GM19372 (cell line): Measurements from ENCODE around the gene MED8.

Experiments
- ATAC-seq: cut with Tn5 transposase; IDR thresholded peaks from one replicate; pipeline ENCODE4 v1.9.1; 2021; ENCODE audit warnings: mild to moderate bottlenecking, low read depth, moderate library complexity; ENCODE audit not compliant: unreplicated experiment

Gene MED8, protein sequence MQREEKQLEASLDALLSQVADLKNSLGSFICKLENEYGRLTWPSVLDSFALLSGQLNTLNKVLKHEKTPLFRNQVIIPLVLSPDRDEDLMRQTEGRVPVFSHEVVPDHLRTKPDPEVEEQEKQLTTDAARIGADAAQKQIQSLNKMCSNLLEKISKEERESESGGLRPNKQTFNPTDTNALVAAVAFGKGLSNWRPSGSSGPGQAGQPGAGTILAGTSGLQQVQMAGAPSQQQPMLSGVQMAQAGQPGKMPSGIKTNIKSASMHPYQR

DNA sequence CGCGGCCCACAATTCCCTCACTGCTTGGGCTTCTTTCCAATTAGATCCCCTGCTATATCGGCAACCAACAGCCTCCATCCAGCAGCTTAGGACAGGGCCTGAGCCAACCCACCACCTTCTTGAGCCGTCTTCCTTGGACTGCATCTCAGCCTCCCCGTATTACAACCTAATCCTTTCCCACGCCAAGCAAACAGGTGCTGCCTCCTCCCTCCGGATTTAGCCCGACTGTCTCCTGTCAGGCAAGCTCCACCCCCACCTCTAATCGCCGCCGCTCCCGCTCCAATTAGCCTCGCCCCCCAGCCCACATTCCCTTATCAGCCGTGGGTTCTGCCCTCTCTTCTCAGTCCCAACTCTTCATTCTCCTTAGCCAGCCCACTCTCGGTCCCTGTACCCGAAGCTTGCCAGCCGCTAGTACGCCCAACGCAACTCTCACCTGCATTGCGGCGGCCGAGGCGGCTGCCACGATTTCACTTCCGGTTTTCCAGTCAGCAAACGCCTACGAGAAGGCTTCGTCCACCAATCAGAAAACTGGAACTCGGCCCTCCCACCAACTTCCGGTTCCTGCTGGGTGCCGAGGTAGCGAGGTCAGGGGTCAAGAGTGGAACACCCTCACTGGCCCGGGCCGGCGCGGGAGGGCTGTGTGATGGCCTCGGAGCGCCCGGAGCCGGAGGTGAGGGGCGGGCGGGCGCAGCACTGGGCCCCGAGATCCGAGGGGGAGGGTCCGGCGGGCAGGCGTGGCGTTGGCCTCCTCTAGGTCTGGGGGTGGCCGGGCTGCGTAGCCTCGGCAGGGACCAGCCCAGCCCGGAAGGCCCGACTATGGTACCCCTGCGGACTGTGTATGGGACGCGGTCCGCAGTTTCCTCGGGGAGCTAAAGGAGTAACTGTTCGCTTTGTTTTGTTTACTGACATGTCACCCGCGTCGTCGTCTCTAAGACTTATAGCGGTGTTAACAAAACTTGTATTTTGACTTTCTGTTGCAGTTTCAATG lies at the start of gene MED8, which contains the start of gene SZT2:
Gene MED8, minus strand, starts transcription at position 475 of the 988 bp plus-strand sequence. Its CDS starts 36 bp downstream, at position 439.
Gene SZT2, plus strand, starts transcription at position 574 of the 988 bp plus-strand sequence. Its CDS starts 70 bp downstream, at position 644.
- ATAC-seq: peak; percentile 84

DNA sequence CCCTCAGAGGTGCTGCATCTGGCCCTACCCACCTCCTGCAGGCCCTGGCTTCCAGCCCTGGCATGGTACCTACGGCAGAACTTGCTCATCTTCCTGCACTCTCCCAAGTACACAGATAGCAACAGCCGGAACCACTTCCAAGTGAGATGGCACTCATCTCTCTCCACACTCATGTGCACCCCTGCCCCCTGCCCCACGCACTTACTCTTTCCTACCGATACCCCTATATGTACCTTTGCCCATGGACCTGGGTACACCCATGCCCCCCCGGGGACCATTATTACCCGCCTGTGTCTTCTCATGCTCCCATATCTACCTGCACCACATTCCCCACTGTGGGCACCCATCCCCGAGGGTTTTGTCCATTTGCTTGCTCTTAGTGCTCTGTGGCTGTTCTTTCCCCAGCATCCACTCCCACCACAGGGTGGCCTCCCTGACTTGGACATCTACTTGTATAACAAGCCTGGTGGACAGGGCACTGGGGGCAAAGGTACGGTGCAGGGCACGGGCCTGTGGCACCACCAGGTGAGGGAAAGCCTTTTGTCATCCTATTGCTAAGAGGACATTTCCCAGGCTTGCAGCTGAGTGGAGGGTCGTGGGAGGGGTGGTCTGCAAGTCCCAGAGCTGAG lies 49.5 kb upstream of the MED8 start:
- ATAC-seq: no peak

DNA sequence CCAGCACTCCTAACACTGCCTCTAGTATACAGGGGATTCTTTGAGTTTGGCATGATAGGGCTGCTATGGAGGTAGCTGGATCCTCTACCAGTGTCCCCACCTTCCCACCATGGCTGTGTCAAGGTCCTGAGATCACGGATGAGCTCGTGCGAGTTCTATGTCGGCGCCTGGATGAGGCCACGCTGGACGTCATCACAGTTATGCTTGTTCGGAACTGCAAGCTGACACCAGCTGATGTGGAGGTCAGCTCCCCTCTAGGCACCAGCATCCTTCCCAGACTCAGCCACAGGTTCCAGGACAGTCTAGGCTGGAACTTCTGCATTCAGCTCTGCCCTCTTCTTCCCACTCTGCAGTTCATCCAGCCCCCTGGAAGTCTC lies 49.0 kb upstream of the MED8 start:
- no peak for ATAC-seq

DNA sequence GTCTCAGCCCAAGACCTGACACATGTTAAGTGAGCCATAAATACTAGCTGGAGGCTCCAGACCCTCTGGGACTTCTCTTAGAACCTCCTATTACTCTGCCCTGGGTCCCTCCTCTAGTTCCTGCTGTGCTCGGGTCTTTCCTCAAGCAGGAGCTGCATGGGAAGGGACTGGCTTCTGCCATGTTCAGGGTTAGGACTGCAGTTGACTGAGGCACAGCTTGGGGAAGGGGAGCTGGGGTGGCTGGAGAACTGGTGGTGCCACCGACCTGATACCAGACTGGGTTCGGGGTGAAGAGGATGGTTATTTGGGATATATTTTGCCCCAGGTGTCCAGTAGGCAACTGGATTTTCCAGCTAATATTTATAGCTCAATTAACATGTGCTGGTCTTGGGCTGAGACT lies 48.4 kb upstream of the MED8 start:
- no peak for ATAC-seq

DNA sequence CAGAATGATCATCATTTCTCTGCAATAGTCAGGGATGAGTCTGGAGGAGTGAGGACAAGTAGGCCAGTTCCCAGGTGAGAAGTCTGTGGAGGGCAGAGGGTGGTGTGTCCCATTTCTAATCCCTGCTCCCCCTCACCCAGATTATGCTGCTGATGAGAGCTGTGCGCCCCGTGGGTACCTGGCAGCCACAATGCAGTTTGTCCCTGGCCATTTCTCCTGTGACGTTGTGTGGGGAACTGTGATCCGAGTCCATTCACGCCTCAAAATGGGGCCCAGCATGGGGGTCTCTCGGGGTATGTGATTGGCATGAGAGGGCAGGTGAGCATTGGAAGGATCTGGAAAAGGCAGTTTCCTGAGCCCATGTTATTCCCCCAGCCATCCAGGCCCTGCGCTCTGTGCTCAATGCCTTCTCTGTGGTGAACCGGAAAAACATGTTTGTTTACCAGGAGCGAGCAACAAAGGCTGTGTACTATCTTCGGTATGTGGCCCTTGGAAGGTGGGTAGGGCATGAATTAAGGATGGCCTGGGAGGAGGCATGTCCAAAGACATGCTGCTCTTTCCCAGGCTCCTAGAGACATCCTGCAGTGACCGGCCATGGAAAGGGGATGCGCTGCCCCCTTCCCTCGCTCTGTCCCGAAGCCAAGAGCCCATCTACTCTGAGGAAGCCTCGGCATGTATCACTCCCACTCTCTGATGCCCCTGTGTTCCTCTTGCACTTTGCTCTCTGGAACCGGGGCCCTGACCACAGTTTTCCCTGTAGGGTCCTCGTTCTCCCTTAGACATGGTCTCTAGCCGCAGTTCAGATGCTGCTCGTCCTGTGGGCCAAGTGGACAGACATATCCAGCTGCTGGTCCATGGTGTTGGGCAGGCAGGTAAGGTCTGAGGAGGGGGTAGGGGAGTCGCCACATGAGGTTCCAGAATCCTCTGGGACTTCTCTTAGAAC lies 47.7 kb upstream of the MED8 start:
- no peak for ATAC-seq

DNA sequence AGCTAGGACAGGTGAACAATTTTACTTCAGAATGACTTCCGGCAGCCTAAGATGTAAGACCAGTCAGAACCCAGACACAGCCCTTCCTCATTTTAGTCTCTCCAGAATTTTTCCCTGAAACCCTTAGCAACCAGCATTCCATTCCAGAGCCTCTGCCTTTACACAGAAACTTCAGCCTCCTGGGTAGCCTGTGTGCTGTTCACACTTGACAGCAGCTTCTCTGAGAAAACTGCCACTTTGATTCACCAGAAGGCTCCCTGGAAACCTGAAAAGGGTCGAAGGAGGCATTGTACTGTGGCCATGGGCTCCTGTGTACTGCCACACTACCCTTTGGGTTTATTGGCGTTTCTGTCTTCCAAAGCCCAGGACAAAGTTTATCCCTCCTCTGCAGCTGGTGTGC lies 46.8 kb upstream of the MED8 start:
- no peak for ATAC-seq

DNA sequence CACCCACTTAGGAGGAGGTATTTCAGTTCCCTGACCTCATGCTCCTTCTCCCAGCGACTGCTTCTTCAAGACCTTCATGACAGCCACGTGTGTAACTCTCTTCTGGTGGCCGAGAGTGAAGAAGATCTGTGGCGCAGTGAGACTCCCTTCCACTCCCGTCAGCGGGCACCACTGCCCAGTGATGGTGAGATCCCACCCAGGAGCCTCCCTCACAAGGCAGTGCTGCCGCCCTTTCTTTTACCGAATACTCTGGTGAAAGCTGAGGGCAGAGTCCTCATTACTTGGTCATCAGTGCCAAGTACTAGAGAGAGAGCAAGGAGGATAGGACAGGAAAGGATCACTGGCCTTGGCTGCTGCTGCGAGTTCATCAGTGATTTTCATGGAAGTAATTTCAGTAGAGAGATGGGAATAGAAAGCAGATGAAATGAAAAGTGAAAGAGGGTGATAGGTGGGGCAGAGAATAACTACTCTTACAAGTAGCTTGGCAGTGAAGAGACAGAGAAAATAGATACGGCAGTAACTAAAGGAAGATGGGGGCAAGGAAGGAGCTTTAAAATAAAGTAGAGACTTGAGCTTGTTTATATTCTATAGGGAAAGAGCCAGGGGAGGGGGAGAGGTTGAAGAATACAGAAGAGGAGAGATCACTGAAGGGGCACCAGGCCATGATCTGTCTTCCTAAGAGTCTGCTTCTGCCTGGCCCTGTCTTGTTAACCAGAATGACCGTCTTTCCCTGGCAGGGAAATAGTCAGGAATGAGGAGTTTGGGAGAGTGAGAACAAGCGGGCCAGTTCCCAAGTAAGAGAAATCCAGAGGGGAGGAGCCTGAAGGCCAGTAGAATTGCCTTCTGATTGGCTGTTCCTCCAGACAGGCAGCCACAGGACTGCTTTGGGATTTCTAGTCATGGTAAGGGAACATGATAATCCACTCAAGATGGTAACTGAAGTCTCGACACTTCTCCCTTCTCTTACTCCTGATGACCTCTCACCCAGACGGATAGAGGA lies 45.8 kb upstream of the MED8 start:
- no peak for ATAC-seq

DNA sequence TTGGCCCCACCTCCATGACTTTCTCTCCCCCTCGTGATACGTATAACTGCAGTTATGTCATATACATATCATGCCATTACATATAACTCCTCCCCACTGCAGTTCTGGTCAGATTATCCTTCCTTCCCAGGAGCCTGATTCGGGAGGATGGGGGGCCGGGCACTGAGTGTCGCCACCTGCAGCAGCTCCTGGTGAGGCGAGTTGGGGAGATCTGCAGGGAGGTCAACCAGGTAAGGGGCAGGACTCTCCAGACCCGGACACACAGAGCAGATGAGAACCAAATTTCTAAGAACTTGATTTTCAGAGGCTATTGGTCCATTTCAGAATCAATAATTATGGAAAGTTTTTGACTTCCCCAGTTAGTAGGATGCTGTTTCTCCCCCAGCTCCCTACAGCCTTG lies 44.7 kb upstream of the MED8 start:
- ATAC-seq: no peak

DNA sequence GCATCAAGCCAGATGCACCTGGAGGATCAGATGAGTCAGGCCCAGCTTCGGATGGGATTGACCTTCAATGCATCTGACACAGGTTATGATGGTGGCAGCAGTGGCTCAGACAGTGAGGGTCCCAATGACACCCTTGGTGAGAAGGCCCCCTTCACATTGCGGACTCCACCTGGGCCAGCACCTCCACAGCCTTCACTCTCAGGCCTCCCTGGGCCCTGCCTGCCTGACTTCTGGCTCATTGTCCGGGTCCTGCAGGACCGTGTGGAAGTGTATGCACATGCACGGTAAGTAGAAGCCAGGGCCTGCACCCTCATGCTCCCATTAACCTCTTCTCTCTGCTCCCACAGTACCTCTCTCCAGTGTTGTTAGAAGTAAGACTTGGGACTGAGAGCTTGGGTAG lies 43.3 kb upstream of the MED8 start:
- ATAC-seq: no peak

DNA sequence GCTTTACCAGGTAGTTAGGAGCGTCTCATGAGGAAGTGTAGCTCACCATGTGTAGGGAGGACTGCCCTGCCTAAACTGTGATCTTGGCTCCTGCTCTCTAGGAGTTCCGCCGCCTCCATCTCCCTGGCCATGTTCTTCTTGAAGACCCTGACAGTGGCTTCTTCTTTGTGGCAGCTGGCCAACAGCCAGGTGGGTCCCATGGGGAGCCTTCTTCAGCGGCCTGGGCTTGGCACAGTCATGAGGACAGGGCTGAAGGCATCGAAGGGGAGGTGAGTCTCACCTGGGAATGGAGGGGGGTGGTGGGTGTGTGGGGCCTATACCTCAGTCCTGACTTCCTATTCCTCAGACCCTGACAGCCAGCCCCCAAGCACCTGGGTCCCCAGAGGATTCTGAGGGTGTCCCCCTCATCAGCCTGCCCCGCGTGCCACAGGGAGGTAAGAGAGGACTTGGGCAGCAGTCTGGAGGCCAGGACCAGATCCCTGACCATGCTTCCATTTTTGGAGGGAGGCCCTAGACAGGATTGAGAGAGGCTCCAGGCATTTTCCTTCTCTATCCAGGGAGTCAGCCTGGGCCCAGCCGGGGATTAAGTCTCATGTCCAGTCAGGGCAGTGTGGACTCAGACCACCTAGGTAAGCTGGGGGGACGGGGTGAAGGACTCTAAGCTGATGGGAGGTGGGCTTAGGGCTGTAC lies 42.7 kb upstream of the MED8 start:
- no peak for ATAC-seq

DNA sequence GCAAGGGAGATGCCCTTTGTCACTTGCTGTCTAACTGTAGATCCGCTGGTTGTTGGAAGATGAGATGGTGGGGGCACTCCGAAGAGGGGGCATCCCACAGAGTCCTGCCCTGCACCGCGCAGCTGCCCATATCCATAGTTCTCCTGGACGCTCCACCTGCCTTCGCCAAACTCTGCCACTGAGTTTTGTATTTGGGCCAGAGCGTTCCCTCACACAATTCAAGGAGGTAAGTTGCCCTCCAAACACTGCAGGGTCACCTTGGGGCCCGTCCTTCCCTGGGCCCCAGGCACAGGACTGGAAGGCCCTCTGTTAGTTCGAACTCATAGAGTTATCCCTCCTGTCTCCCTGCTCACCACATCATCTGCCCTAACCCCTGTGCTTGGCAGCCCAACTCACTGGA lies 42.1 kb upstream of the MED8 start:
- no peak for ATAC-seq

DNA sequence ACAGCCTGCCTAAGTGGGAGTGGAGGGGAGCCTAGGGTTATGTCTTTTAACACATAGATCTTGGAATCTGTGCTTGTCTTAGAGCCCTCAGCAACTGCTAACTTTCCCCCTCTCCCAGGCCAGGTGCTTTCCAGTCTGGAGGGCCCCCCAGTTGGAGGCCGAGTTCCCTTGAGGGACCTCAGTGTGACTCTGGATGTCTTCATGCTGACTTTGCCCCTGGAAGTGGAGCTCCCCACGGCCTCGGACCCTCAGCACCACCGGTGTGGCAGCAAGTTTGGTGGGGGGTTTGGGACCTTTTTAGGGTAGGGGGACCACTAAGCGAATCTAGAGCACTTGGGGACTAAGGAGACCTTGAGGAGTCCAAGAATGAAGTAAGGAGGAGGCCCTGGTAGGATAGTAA lies 41.2 kb upstream of the MED8 start:
- ATAC-seq: no peak

DNA sequence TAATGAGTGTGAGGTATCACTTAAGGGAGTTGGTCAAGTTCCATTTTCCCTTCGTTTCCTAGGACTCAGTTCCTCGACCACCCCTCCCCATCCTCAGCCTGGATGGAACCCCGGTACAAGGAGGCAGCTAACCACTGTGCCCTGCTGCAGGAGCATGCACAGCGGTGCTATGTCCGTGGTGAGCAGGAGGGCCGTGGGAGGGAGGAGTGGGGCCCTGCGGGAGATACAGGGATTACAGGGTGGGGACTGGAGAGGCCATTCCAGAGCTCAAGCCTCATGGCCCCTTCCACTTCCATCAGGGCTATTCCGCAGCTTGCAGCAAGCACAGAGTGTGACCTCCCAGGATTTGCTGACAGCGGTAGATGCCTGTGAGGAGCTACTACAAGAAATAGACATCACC lies 38.3 kb upstream of the MED8 start:
- no peak for ATAC-seq

DNA sequence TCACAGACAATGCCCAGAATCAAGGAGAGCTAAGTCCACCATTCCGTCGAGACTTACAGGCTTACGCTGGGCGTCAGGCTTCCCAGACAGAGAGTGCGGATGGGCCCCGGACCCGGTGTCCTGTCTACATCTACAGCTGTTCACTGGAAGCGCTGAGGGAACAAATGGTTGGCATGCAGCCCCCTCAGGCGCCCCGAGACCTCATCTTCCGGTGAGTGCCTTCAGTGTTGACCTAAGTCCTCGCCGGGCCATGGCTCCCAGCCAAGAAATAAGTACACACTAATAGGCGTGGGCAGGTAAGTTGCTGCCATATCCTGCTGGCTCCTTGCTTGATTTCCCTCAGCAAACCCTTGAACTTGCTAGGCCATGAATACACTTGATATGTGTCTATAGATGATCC lies 37.9 kb upstream of the MED8 start:
- ATAC-seq: no peak

DNA sequence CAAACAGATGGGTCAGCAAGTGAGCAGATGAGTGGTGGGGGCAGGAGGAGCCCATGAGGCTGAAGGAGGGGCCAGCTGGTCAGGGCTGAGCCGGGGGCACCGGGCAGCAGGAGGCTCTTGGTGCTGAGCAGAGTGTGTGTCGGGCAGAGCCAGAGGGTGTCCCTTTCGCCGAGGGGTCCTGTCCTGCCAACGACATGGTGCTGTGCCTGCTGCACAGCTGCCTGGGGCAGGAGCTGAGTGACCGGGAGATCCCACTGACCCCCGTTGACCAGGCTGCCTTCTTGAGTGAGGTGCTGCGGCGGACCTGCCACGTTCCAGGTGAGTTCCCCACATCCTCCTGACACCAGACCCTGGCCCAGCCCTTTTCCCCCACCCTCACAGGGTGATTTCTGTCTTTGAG lies 36.6 kb upstream of the MED8 start:
- ATAC-seq: no peak

DNA sequence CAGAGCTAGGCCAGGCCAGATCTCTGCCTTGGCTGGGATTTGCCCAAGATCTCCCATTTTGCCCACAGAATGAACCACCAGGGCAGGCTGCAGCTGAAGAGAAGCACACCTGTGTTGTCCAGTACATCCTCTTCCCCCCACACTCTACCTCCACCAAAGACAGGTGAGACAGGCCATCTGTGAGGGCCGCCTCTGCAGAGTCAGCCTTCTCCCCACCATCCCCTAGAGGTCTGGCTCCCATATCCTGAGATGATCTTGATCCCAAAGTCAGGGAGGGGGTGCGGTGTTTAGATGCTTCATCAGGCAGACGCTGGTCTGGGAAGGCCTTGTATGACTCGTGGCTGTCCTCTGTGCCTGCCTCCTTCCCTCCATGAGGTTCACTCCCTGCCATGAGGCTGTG lies 35.4 kb upstream of the MED8 start:
- no peak for ATAC-seq

DNA sequence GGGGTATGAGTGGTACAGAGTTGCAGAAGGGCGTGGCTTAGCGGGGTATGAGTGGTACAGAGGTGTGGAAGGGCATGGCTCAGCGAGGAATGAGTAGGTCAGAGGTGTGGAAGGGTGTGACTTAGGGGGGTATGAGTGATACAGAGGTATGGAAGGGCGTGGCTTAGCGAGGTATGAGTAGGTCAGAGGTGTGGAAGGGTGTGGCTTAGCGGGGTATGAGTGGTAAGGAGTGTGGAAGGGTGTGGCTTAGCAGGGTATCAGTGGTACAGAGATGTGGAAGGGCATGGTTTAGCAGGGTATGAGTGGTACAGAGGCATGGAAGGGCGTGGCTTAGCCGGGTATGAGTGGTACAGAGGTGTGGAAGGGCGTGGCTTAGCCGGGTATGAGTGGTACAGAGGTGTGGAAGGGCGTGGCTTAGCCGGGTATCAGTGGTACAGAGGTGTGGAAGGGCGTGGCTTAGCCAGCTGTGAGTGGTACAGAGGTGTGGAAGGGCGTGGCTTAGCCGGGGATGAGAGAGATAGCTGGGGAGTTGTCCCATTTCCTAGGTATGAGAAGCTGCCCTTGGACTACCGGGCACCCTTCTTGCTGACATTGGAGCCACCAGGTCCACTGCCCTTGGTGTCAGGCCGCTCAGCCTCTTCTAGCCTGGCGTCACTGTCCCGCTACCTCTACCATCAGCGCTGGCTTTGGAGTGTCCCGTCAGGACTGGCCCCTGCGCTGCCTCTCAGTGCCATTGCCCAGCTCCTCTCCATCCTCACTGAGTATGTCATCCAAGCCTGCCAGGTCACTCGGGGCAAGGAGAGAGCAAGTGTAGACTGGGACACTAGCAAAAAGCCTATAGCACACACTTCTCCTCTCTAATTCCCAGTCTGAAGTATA lies 34.3 kb upstream of the MED8 start:
- ATAC-seq: no peak
